ENCODE measurements around the gene RRP36. TPM values are rescaled to one million over a fixed set of nuclear protein-coding genes. Genes with fewer than 3 reads are reported as not detected.

The RRP36 gene
- total RNA-seq, 1 experiment from 2014 or later: 63.4 TPM

- H3K36me3 ChIP-seq (ENCODE audit: control insufficient read depth in 1 of 2, insufficient read depth in 2 of 2, low read length in 2 of 2): no peaks in the 10 kb centered on the region
- H3K79me2 ChIP-seq (ENCODE audit: insufficient read depth, low read length): peaks cover 24% of the 10 kb centered on the region
- no peaks in the 10 kb centered on the region for H3K27me3 ChIP-seq (ENCODE audit: insufficient read depth, low read length)
- no peak overlapping the region for H3K9ac ChIP-seq (ENCODE audit: low read length)
- ChIA-PET POLR2A (interaction anchor here (3.0 kb wide), 1 partner anchor 10 kb away, joined by 11 read pairs; the partner anchor contains the start of gene PPP2R5D), CTCF (no interaction called here), RAD21 (ENCODE audit: low non-redundant PET in 1 of 2, low total read pairs in 2 of 2, uncharacterized antibody in 2 of 2, unreplicated experiment in 2 of 2) (interaction anchor here in 1 of 2 experiments (0.6 kb wide), 1 partner anchor 12 kb away, joined by 3 read pairs; no protein-coding TSS in a partner anchor)
- no TSS peak for BruUV-seq (replicated peaks)
- TF ChIP-seq SIN3A (IDR thresholded peaks at IDR 0.05; ENCODE audit: low read depth): no peak
- TF ChIP-seq CEBPB (IDR thresholded peaks at IDR 0.05; ENCODE audit: low read depth): no peak
- TF ChIP-seq POLR2AphosphoS5 (IDR thresholded peaks at IDR 0.05; ENCODE audit: low read depth, low read length): no peak
- TF ChIP-seq, protein P1, sequence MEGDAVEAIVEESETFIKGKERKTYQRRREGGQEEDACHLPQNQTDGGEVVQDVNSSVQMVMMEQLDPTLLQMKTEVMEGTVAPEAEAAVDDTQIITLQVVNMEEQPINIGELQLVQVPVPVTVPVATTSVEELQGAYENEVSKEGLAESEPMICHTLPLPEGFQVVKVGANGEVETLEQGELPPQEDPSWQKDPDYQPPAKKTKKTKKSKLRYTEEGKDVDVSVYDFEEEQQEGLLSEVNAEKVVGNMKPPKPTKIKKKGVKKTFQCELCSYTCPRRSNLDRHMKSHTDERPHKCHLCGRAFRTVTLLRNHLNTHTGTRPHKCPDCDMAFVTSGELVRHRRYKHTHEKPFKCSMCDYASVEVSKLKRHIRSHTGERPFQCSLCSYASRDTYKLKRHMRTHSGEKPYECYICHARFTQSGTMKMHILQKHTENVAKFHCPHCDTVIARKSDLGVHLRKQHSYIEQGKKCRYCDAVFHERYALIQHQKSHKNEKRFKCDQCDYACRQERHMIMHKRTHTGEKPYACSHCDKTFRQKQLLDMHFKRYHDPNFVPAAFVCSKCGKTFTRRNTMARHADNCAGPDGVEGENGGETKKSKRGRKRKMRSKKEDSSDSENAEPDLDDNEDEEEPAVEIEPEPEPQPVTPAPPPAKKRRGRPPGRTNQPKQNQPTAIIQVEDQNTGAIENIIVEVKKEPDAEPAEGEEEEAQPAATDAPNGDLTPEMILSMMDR (IDR thresholded peaks at IDR 0.05 in 2 of 3, conservative IDR thresholded peaks at IDR 0.05 in 1 of 3; ENCODE audit: borderline replicate concordance in 1 of 3, insufficient read depth in 1 of 3, low read depth in 2 of 3, low read length in 2 of 3): no peak
- no peak for TF ChIP-seq YY1 (IDR thresholded peaks at IDR 0.05; ENCODE audit: extremely low read depth, insufficient replicate concordance, low read depth, low read length)
- TF ChIP-seq EZH2 (IDR thresholded peaks at IDR 0.05): no peak
- no peak for TF ChIP-seq FOSL1 (IDR thresholded peaks at IDR 0.05; ENCODE audit: low read depth)
- no peak for TF ChIP-seq JUND (IDR thresholded peaks at IDR 0.05)
- TF ChIP-seq EGR1 (IDR thresholded peaks at IDR 0.05; ENCODE audit: low read depth): no peak
- TF ChIP-seq MAX (IDR thresholded peaks at IDR 0.05): no peak
- no peak for TF ChIP-seq EZH2phosphoT487 (IDR thresholded peaks at IDR 0.05; ENCODE audit: borderline replicate concordance)
- no peak for TF ChIP-seq TCF7L2 (IDR thresholded peaks at IDR 0.05; ENCODE audit: borderline replicate concordance, extremely low read depth, insufficient read depth, insufficient read length)
- TF ChIP-seq, protein P2, sequence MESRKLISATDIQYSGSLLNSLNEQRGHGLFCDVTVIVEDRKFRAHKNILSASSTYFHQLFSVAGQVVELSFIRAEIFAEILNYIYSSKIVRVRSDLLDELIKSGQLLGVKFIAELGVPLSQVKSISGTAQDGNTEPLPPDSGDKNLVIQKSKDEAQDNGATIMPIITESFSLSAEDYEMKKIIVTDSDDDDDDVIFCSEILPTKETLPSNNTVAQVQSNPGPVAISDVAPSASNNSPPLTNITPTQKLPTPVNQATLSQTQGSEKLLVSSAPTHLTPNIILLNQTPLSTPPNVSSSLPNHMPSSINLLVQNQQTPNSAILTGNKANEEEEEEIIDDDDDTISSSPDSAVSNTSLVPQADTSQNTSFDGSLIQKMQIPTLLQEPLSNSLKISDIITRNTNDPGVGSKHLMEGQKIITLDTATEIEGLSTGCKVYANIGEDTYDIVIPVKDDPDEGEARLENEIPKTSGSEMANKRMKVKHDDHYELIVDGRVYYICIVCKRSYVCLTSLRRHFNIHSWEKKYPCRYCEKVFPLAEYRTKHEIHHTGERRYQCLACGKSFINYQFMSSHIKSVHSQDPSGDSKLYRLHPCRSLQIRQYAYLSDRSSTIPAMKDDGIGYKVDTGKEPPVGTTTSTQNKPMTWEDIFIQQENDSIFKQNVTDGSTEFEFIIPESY (IDR thresholded peaks at IDR 0.05; ENCODE audit: extremely low read depth, insufficient replicate concordance, low read length): no peak
- TF ChIP-seq RAD21 (IDR thresholded peaks at IDR 0.05; ENCODE audit: low read depth): no peak
- TF ChIP-seq ATF3 (IDR thresholded peaks at IDR 0.05): no peak
- TF ChIP-seq ZNF274 (IDR thresholded peaks at IDR 0.05; ENCODE audit: low read depth, low read length): no peak
- TF ChIP-seq ELF1 (IDR thresholded peaks at IDR 0.05; ENCODE audit: borderline replicate concordance, low read depth): no peak
- no peak for TF ChIP-seq ZFX (IDR thresholded peaks at IDR 0.05)
- intact Hi-C loops (cut with micrococcal nuclease): no loop called here
- H3K4me2 ChIP-seq (ENCODE audit: low read length): no peak overlapping the region
- H2AFZ ChIP-seq (ENCODE audit: low read depth, low read length, poor library complexity, severe bottlenecking): no peak overlapping the region
- H4K20me1 ChIP-seq (ENCODE audit: insufficient read depth): no peaks in the 10 kb centered on the region
- ATAC-seq (no peak), DNase-seq (ENCODE audit: low read depth, low spot score) (no peak)
- no peak overlapping the region for H3K27ac ChIP-seq (ENCODE audit: low read depth, low read length)
- H3K9me3 ChIP-seq (ENCODE audit: control insufficient read depth in 1 of 2, insufficient read depth in 1 of 2, low read depth in 1 of 2, low read length in 2 of 2): no peaks in the 10 kb centered on the region
- peaks cover 19 to 38% of the 10 kb centered on the region in 2 experiments for H3K4me1 ChIP-seq (ENCODE audit: control insufficient read depth in 1 of 2, insufficient read depth in 2 of 2, low read length in 2 of 2)
- no peak overlapping the region for H3K4me3 ChIP-seq (replicated peaks in 1 of 2; ENCODE audit: low read depth in 1 of 2, low read length in 2 of 2)
- no peaks in the 10 kb centered on the region for H3K9me2 ChIP-seq (ENCODE audit: insufficient read depth)
Observed at GRCh38 chr6:42973926-42974325, 47.5 kb upstream of the RRP36 start.
